ENCODE data around the gene KDM6B. TPM values are rescaled to one million over a fixed set of nuclear protein-coding genes. Genes with fewer than 3 reads are reported as not detected.
A peak's percentile ranks its signal among the peaks of the same experiment; 100 is the strongest.

Gene KDM6B
- total and polyA plus RNA-seq, 9 of the 15 experiments (the other 6 are each of a cell fraction or from before 2014, with no cell fraction given) = 0.01 to 22.9 (median 2.2) TPM

- no peak for TF ChIP-seq ZMIZ1 (IDR thresholded peaks at IDR 0.05; ENCODE audit: low read depth in 2 of 2, low read length in 2 of 2)
- no peak for TF ChIP-seq KLF6 (CRISPR knock-in tag; IDR thresholded peaks at IDR 0.05; ENCODE audit: borderline replicate concordance)
- TF ChIP-seq MYNN (IDR thresholded peaks at IDR 0.05) = no peak
- TF ChIP-seq MYNN (CRISPR knock-in tag; IDR thresholded peaks at IDR 0.05) = no peak
- TF ChIP-seq SNRNP70 (optimal IDR thresholded peaks at IDR 0.05; ENCODE audit: low read depth, low read length) = no peak
- no peak for TF ChIP-seq ESRRB (CRISPR knock-in tag; IDR thresholded peaks at IDR 0.05; ENCODE audit: borderline replicate concordance)
- TF ChIP-seq NCOR1 (IDR thresholded peaks at IDR 0.05) = 0 out of 2 replicates have a peak, but pooled peaks have one; percentile 5
- TF ChIP-seq STAT5A (IDR thresholded peaks at IDR 0.05; ENCODE audit: borderline replicate concordance, low read length) = no peak
- no peak for TF ChIP-seq POU5F1 (IDR thresholded peaks at IDR 0.05; ENCODE audit: borderline replicate concordance, low read depth, low read length, partially characterized antibody)
- no peak for TF ChIP-seq PHF21A (IDR thresholded peaks at IDR 0.05; ENCODE audit: borderline replicate concordance, low read depth)
- TF ChIP-seq DDX20 (tag; IDR thresholded peaks at IDR 0.05; ENCODE audit: low read depth) = no peak
- TF ChIP-seq E4F1 (CRISPR knock-in tag; IDR thresholded peaks at IDR 0.05; ENCODE audit: borderline replicate concordance) = no peak
- TF ChIP-seq PURB (CRISPR knock-in tag; IDR thresholded peaks at IDR 0.05; ENCODE audit: low read depth) = no peak
- no peak for TF ChIP-seq E2F8 (IDR thresholded peaks at IDR 0.05; ENCODE audit: low read depth, partially characterized antibody)
- TF ChIP-seq BRF1 (IDR thresholded peaks at IDR 0.05; ENCODE audit: borderline replicate concordance, extremely low read depth, insufficient read length) = no peak
- no peak for TF ChIP-seq ETV6 (IDR thresholded peaks at IDR 0.05; ENCODE audit: borderline replicate concordance in 1 of 2, low read depth in 2 of 2, low read length in 1 of 2)
- TF ChIP-seq ETV6 (CRISPR knock-in tag; IDR thresholded peaks at IDR 0.05; ENCODE audit: borderline replicate concordance) = no peak
Observed at GRCh38 chr17:7844292-7845154, 10.5 kb downstream of the KDM6B start (continued).

Measured in K562 (cell line).